SK-N-SH (cell line): Measurements from ENCODE around the gene NAP1L2. TPM values are rescaled to one million over a fixed set of nuclear protein-coding genes. Genes with fewer than 3 reads are reported as not detected.
A peak's percentile ranks its signal among the peaks of the same experiment; 100 is the strongest.

Experiments
- CTCF ChIA-PET: fragments of 300-600, 350-600 bp; formaldehyde crosslinking; extraction: SDS; loops from one replicate; lab custom pipeline; 2021; lab: Yijun Ruan, JAX
- POLR2A ChIA-PET: fragments of 350-600 bp; sonication (Branson Sonifier 250); formaldehyde crosslinking; extraction: SDS; loops from one replicate; lab custom pipeline; 2020; ENCODE audit warnings: antibody characterized with exemption, inconsistent platforms; lab: Yijun Ruan, JAX
- DNase-seq: peaks from one replicate; pipeline ENCODE4 v3.0.0; 2012
- H2AFZ ChIP-seq: fragments of 200-600 bp; sonication (generic); 2 replicates; pipeline ENCODE4 v1.8.1; 2016; ENCODE audit warnings: antibody characterized with exemption, mild to moderate bottlenecking, low read depth
- H3F3A ChIP-seq: fragments of 200-600 bp; sonication (generic); replicated peaks from 2 replicates; pipeline ENCODE3; 2016; ENCODE audit warnings: antibody characterized with exemption, mild to moderate bottlenecking; ENCODE audit not compliant: insufficient read depth
- H3K27ac ChIP-seq, 2 experiments: fragments of 200-500 bp in 1 of 2; fragments of 200-600 bp in 1 of 2; sonication (Bioruptor generic) in 1 of 2; sonication (generic), shearing (Covaris generic) in 1 of 2; 2 replicates each; pipeline versions ENCODE4 v1.5.1 to v1.6.1; 2014 to 2016; ENCODE audit warnings: low read depth in 2 of 2, inconsistent platforms in 1 of 2, low read length in 1 of 2, mild to moderate bottlenecking in 1 of 2, mixed read lengths in 1 of 2
- H3K27me3 ChIP-seq: fragments of 200-600 bp; sonication (generic), shearing (Covaris generic); 2 replicates; pipeline ENCODE4 v1.6.1; 2016; ENCODE audit warnings: mixed run types; ENCODE audit not compliant: insufficient read depth
- H3K36me3 ChIP-seq, 2 experiments: fragments of 200-500 bp in 1 of 2; fragments of 200-600 bp in 1 of 2; sonication (Bioruptor generic) in 1 of 2; sonication (generic) in 1 of 2; replicated peaks in 1 of 2; 2 replicates each; pipeline versions ENCODE3 to v1.5.1; 2014 to 2016; ENCODE audit warnings: low read length in 1 of 2, mild to moderate bottlenecking in 1 of 2; ENCODE audit not compliant: insufficient read depth in 2 of 2, control insufficient read depth in 1 of 2
- H3K4me1 ChIP-seq, 2 experiments: fragments of 200-500 bp in 1 of 2; fragments of 200-600 bp in 1 of 2; sonication (Bioruptor generic) in 1 of 2; sonication (generic), shearing (Covaris generic) in 1 of 2; 2 replicates each; pipeline versions ENCODE4 v1.5.1 to v1.6.1; 2014 to 2016; ENCODE audit warnings: low read depth in 1 of 2, low read length in 1 of 2, mixed run types in 1 of 2; ENCODE audit not compliant: insufficient read depth in 2 of 2, control insufficient read depth in 1 of 2
- H3K4me2 ChIP-seq: fragments of 200-600 bp; sonication (generic), shearing (Covaris generic); 2 replicates; pipeline ENCODE4 v1.6.1; 2017; ENCODE audit warnings: mixed run types
- H3K4me3 ChIP-seq, 2 experiments: fragments of 200-500 bp in 1 of 2; fragments of 200-600 bp in 1 of 2; sonication (Bioruptor generic) in 1 of 2; sonication (generic), shearing (Covaris generic) in 1 of 2; 2 replicates each; pipeline versions ENCODE4 v1.5.1 to v1.8.1; 2014 to 2016; ENCODE audit warnings: low read depth in 2 of 2, inconsistent platforms in 1 of 2, low read length in 1 of 2, mild to moderate bottlenecking in 1 of 2, mixed read lengths in 1 of 2, moderate library complexity in 1 of 2
- H3K79me2 ChIP-seq: fragments of 200-600 bp; sonication (generic); 2 replicates; pipeline ENCODE4 v1.8.1; 2017; ENCODE audit warnings: mild to moderate bottlenecking; ENCODE audit not compliant: insufficient read depth
- H3K9ac ChIP-seq: fragments of 200-600 bp; sonication (generic); 2 replicates; pipeline ENCODE4 v1.6.1; 2017; ENCODE audit warnings: mixed run types
- H3K9me2 ChIP-seq: fragments of 200-600 bp; sonication (generic); 2 replicates; pipeline ENCODE4 v1.6.1; 2017; ENCODE audit warnings: mixed run types
- H3K9me3 ChIP-seq: fragments of 200-600 bp; sonication (generic); 2 replicates; pipeline ENCODE4 v1.6.1; 2017; ENCODE audit warnings: mixed run types, mild to moderate bottlenecking, moderate library complexity
- H4K20me1 ChIP-seq: fragments of 200-600 bp; sonication (generic); 2 replicates; pipeline ENCODE4 v1.6.1; 2017; ENCODE audit warnings: mild to moderate bottlenecking, mixed run types; ENCODE audit not compliant: insufficient read depth
- CHD2 ChIP-seq: fragments of 150-350 bp; IDR thresholded peaks from 2 replicates; pipeline ENCODE4 v1.6.1; 2018; ENCODE audit warnings: low read length; ENCODE audit not compliant: partially characterized antibody
- ELF1 ChIP-seq: IDR thresholded peaks from 2 replicates; pipeline ENCODE4 v1.4.0; 2012
- EZH2phosphoT487 ChIP-seq: fragments of 200-600 bp; sonication (generic); IDR thresholded peaks from 2 replicates; pipeline ENCODE4 v1.6.1; 2017; ENCODE audit warnings: low read depth, mixed run types, mild to moderate bottlenecking, antibody characterized with exemption, moderate library complexity, borderline replicate concordance
- FOSL2 ChIP-seq: IDR thresholded peaks from 2 replicates; pipeline ENCODE4 v1.4.0; 2012; ENCODE audit warnings: low read depth, mild to moderate bottlenecking, moderate library complexity, borderline replicate concordance
- FOXJ3 ChIP-seq: sonication (generic); formaldehyde crosslinking; IDR thresholded peaks from 2 replicates; pipeline ENCODE4 v1.5.1; 2020; ENCODE audit warnings: mild to moderate bottlenecking, missing genetic modification reagents
- FOXM1 ChIP-seq: IDR thresholded peaks from 2 replicates; pipeline ENCODE4 v1.4.0; 2012; ENCODE audit warnings: low read depth, mild to moderate bottlenecking
- JUND ChIP-seq: IDR thresholded peaks from 2 replicates; pipeline ENCODE4 v1.4.0; 2012
- MXI1 ChIP-seq: IDR thresholded peaks from 2 replicates; pipeline ENCODE4 v1.6.1; 2012; ENCODE audit warnings: mild to moderate bottlenecking, low read depth, low read length, improper control_type of control experiment
- NRF1 ChIP-seq: IDR thresholded peaks from 2 replicates; pipeline ENCODE4 v1.6.1; 2012; ENCODE audit warnings: low read depth, mild to moderate bottlenecking, low read length
- POLR2AphosphoS5 ChIP-seq: IDR thresholded peaks from 2 replicates; pipeline ENCODE4 v1.6.1; 2012; ENCODE audit warnings: low read depth, low read length
- RAD21 ChIP-seq: IDR thresholded peaks from 2 replicates; pipeline ENCODE4 v1.6.1; 2012; ENCODE audit warnings: mild to moderate bottlenecking, low read length
- RFX5 ChIP-seq: IDR thresholded peaks from 2 replicates; pipeline ENCODE4 v1.6.1; 2012; ENCODE audit warnings: mild to moderate bottlenecking, improper control_type of control experiment, low read length
- SMC3 ChIP-seq: IDR thresholded peaks from 2 replicates; pipeline ENCODE4 v1.6.1; 2012; ENCODE audit warnings: low read depth, low read length, improper control_type of control experiment
- TAF1 ChIP-seq: IDR thresholded peaks from 2 replicates; pipeline ENCODE4 v1.6.1; 2012; ENCODE audit warnings: low read depth, mild to moderate bottlenecking, low read length, moderate library complexity, borderline replicate concordance
- WGBS: methylation state at CpG from one replicate; pipeline ENCODE4 v1.1.6; 2017; ENCODE audit warnings: low lambda C conversion rate; 5-methylcytosine and 5-hydroxymethylcytosine counted together
- polyA plus RNA-seq, 3 experiments: library from polyadenylated mRNA; depleted of rRNA; stranded (reverse); fragments of >200 nt; gene quantifications; 2 replicates each; pipeline ENCODE4 v1.2.3, GENCODE V29; 2012
- TF ChIP-seq, protein P1 (sequence below): fragments of 150-350 bp; IDR thresholded peaks from 2 replicates; pipeline ENCODE4 v1.6.1; 2017; ENCODE audit warnings: antibody characterized with exemption, low read length, low read depth, borderline replicate concordance
- TF ChIP-seq, protein P2 (sequence below): fragments of 200-600 bp; sonication (generic); IDR thresholded peaks from 2 replicates; pipeline ENCODE4 v1.6.1; 2017; ENCODE audit warnings: antibody characterized with exemption, mild to moderate bottlenecking, moderate library complexity
- TF ChIP-seq, protein P3 (sequence below): IDR thresholded peaks from 2 replicates; pipeline ENCODE4; 2012
- TF ChIP-seq, protein P4 (sequence below): fragments of 150-350 bp; IDR thresholded peaks from 2 replicates; pipeline ENCODE4 v1.6.1; 2016; ENCODE audit warnings: mild to moderate bottlenecking, low read depth, low read length

Gene NAP1L2, protein sequence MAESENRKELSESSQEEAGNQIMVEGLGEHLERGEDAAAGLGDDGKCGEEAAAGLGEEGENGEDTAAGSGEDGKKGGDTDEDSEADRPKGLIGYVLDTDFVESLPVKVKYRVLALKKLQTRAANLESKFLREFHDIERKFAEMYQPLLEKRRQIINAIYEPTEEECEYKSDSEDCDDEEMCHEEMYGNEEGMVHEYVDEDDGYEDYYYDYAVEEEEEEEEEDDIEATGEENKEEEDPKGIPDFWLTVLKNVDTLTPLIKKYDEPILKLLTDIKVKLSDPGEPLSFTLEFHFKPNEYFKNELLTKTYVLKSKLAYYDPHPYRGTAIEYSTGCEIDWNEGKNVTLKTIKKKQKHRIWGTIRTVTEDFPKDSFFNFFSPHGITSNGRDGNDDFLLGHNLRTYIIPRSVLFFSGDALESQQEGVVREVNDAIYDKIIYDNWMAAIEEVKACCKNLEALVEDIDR
- 0.12 and 0.19 TPM in 2 replicates for polyA plus RNA-seq (2012; rRNA removed)
- 0.18 and 0.36 TPM in 2 replicates for polyA plus RNA-seq (2012; cell fraction: cytosol; rRNA removed)
- polyA plus RNA-seq (2012; cell fraction: nucleus; rRNA removed), result 0.07 and 0.21 TPM in 2 replicates

DNA sequence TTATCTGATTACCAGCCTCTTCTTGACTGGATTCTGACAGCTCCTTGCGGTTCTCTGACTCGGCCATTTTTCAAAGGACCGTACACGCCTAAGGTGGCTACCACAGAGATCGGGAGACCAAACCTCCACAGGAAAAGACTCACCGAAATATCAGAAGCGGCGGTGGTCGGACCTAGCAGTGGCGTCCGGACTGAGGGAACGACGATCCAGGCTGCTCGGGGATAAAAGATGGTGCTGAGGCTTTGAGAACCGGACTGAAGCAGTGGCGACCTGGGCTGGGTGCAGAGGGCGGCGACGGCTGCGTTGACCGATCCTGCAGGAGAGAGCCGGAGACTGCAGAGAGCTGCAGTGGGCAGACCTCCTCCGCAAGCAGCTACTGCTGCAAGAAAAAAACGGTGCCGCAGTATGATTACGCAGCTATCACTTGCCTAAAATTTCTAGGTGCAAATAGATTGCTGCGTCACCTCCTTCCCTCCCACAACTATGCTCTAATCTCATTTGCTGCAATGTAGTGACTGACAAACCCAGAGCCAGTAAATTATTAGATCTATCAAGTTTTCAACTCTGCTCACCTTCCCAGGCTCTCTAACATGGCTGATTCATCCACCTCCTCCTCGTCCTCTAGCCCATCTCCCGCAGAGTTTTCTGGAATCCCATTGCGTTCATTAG is at the start of gene NAP1L2:
Gene NAP1L2, minus strand, starts transcription at position 426 of the 669 bp plus-strand sequence. Its CDS starts 359 bp downstream, at position 67.
- CTCF ChIA-PET, result no interaction called here
- peak within 1 kb of the TSS; percentile 24; the same call in 1 of the 2 replicates for H3K9ac ChIP-seq
- DNase-seq, result no peak

DNA sequence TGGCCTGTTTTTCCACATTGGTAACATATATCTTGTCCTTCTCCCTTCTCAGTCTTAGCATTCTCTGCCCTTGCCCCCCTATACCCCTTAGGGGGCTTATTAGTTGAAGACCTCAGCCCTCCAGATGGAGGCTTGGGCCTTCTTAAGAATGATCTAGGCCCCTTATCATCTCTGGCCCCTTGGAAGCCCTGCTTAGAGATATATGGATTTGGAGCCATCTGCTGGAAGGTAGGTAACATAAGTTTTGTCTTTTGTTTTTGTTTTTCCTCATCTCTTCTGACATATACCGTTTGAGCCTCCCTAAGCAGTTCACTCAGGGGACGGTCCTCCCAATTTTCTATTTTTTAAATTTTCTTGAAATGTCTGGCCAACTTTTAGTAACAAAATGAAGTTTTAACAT is 48.3 kb upstream of the NAP1L2 start:
- H3K9ac ChIP-seq, result no peak overlapping the region
- POLR2A ChIA-PET, result no interaction called here
- WGBS, result 10% methylated on average over 2 of the region's 2 CpGs
- DNase-seq, result peak; percentile 2
- no peaks in the 10 kb centered on the region for H3K9me2 ChIP-seq
- H2AFZ ChIP-seq, result no peak overlapping the region
- no peaks in the 10 kb centered on the region for H3K4me1 ChIP-seq
- TF ChIP-seq, protein P1, sequence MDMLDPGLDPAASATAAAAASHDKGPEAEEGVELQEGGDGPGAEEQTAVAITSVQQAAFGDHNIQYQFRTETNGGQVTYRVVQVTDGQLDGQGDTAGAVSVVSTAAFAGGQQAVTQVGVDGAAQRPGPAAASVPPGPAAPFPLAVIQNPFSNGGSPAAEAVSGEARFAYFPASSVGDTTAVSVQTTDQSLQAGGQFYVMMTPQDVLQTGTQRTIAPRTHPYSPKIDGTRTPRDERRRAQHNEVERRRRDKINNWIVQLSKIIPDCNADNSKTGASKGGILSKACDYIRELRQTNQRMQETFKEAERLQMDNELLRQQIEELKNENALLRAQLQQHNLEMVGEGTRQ, result no peak
- TF ChIP-seq FOSL2 (no peak), RAD21 (peak; percentile 48), RFX5 (no peak), FOXM1 (no peak), NRF1 (no peak), EZH2phosphoT487 (no peak), JUND (no peak), MXI1 (no peak), TAF1 (no peak), SMC3 (0 out of 2 replicates have a peak, but pooled peaks have one; percentile 11)
- TF ChIP-seq, protein P2, sequence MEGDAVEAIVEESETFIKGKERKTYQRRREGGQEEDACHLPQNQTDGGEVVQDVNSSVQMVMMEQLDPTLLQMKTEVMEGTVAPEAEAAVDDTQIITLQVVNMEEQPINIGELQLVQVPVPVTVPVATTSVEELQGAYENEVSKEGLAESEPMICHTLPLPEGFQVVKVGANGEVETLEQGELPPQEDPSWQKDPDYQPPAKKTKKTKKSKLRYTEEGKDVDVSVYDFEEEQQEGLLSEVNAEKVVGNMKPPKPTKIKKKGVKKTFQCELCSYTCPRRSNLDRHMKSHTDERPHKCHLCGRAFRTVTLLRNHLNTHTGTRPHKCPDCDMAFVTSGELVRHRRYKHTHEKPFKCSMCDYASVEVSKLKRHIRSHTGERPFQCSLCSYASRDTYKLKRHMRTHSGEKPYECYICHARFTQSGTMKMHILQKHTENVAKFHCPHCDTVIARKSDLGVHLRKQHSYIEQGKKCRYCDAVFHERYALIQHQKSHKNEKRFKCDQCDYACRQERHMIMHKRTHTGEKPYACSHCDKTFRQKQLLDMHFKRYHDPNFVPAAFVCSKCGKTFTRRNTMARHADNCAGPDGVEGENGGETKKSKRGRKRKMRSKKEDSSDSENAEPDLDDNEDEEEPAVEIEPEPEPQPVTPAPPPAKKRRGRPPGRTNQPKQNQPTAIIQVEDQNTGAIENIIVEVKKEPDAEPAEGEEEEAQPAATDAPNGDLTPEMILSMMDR, result peak; percentile 53
- TF ChIP-seq, all 33 proteins: peak for 3
- Histone ChIP-seq H4K20me1 (no peaks in the 10 kb centered on the region), H3K4me2 (no peak overlapping the region), H3F3A (no peaks in the 10 kb centered on the region), H3K9me3 (no peaks in the 10 kb centered on the region), H3K79me2 (no peaks in the 10 kb centered on the region), H3K4me3 (no peak overlapping the region), H3K36me3 (no peaks in the 10 kb centered on the region), H3K27me3 (no peaks in the 10 kb centered on the region; the same call in 1 of the 2 replicates), H3K27ac (no peak overlapping the region)
- CTCF ChIA-PET, result no interaction called here

More for the DNA sequence above, at the start of gene NAP1L2:
- no peaks in the 10 kb centered on the region for H3K36me3 ChIP-seq
- H4K20me1 ChIP-seq, result no peaks in the 10 kb centered on the region
- H3F3A ChIP-seq, result no peaks in the 10 kb centered on the region
- no peaks in the 10 kb centered on the region for H3K79me2 ChIP-seq
- POLR2A ChIA-PET, result no interaction called here
- 7% methylated on average over 23 of the region's 30 CpGs for WGBS
- no peak for TF ChIP-seq CHD2
- no peak for TF ChIP-seq RFX5
- TF ChIP-seq, protein P3, sequence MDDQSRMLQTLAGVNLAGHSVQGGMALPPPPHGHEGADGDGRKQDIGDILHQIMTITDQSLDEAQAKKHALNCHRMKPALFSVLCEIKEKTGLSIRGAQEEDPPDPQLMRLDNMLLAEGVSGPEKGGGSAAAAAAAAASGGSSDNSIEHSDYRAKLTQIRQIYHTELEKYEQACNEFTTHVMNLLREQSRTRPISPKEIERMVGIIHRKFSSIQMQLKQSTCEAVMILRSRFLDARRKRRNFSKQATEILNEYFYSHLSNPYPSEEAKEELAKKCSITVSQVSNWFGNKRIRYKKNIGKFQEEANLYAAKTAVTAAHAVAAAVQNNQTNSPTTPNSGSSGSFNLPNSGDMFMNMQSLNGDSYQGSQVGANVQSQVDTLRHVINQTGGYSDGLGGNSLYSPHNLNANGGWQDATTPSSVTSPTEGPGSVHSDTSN, result peak; percentile 80
- TF ChIP-seq, protein P4, sequence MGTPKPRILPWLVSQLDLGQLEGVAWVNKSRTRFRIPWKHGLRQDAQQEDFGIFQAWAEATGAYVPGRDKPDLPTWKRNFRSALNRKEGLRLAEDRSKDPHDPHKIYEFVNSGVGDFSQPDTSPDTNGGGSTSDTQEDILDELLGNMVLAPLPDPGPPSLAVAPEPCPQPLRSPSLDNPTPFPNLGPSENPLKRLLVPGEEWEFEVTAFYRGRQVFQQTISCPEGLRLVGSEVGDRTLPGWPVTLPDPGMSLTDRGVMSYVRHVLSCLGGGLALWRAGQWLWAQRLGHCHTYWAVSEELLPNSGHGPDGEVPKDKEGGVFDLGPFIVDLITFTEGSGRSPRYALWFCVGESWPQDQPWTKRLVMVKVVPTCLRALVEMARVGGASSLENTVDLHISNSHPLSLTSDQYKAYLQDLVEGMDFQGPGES, result no peak
- TF ChIP-seq FOXJ3, result no peak
- no peak for TF ChIP-seq POLR2AphosphoS5
- TF ChIP-seq ELF1, result no peak
- H3K27ac ChIP-seq, result no peak within 1 kb of the TSS
- no peaks in the 10 kb centered on the region; a peak in 1 of 4 replicates for H3K4me1 ChIP-seq
- no peaks in the 10 kb centered on the region for H3K9me2 ChIP-seq
- peak within 1 kb of the TSS; percentile 51 to 65 for H3K4me3 ChIP-seq
- peak within 1 kb of the TSS; percentile 74 for H3K4me2 ChIP-seq
- H3K9me3 ChIP-seq, result no peaks in the 10 kb centered on the region
- peak within 1 kb of the TSS; percentile 90 for H2AFZ ChIP-seq
- H3K27me3 ChIP-seq, result peaks cover 5% of the 10 kb centered on the region
